Measurements from ENCODE around the gene IGSF9.

GRCh38 chr1:159952932-159953331, 7.5 kb upstream of the IGSF9 start:
- no peak for TF ChIP-seq EZH2 (IDR thresholded peaks at IDR 0.05; ENCODE audit: low read length, unreplicated experiment)
- TF ChIP-seq CTCF (conservative IDR thresholded peaks at IDR 0.05; ENCODE audit: low read depth, low read length), result no peak
- no peak for TF ChIP-seq EZH2phosphoT487 (IDR thresholded peaks at IDR 0.05; ENCODE audit: borderline replicate concordance, low read length)

All from PC-3 (cell line).